Dendritic cell treated with granulocyte-macrophage colony-stimulating factor and Interleukin-4, amounts not matched to agents 40 ng/mL and 50 ng/mL, for 4 days (primary cell): ENCODE data around the gene ORAI1.
"Not testable (repeated sequence)": the region's sequence is repeated elsewhere in the genome, so short reads cannot be mapped to it uniquely, and the experiment has no call there.

Source experiments
- H3K27ac Mint-ChIP-seq: one replicate; pipeline ENCODE4 v1.8.0; 2022; ENCODE audit warnings: mild to moderate bottlenecking, mixed read lengths
- H3K27me3 Mint-ChIP-seq: one replicate; pipeline ENCODE4 v1.8.0; 2022; ENCODE audit warnings: mild to moderate bottlenecking, mixed read lengths
- H3K36me3 Mint-ChIP-seq: one replicate; pipeline ENCODE4 v1.8.0; 2022; ENCODE audit warnings: low read depth, mixed read lengths
- H3K4me1 Mint-ChIP-seq: one replicate; pipeline ENCODE4 v1.8.0; 2022; ENCODE audit warnings: low read depth, mixed read lengths
- H3K4me3 Mint-ChIP-seq: one replicate; pipeline ENCODE4 v1.8.0; 2022; ENCODE audit warnings: mild to moderate bottlenecking, moderate library complexity, mixed read lengths
- H3K9me3 Mint-ChIP-seq: one replicate; pipeline ENCODE4 v1.8.0; 2022; ENCODE audit warnings: mixed read lengths
- intact Hi-C: fragments of 100-400 bp; cut with micrococcal nuclease; formaldehyde crosslinking; loops from one replicate; pipeline ENCODE4 v1.15.0; 2022

The ORAI1 gene

DNA sequence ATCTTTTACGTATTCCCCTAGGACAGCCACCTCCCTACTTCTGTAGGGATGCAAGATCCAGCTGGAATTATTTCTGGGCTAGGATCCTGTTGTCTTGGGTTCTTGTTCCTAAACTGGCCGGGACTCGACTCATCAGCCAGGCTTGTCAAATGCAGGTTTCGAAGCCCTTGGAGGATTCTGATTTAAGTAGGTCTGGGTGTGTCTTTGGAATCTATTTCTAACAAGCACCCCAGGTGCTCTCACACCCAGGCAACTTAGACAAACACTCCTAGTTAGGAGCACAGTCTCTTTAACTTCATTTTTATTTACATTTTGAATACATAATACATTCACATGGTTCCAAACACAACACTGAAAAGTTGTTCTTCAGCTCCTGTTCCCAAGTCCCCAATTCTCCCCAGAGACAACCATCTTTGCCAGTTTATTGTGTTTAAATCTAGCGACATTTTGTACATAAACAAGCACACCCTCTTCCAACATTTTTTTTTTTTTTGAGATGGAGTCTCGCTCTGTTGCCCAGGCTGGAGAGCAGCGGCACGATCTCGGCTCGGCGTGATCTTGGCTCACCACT lies 22.2 kb downstream of the ORAI1 start:
- intact Hi-C loops = no loop called here
- Mint-ChIP-seq H3K27me3 (no peaks in the 10 kb centered on the region), H3K27ac (peak overlapping the region; percentile 65), H3K4me3 (no peak overlapping the region), H3K9me3 (no peaks in the 10 kb centered on the region), H3K36me3 (peaks cover 66% of the 10 kb centered on the region), H3K4me1 (peaks cover 28% of the 10 kb centered on the region)

DNA sequence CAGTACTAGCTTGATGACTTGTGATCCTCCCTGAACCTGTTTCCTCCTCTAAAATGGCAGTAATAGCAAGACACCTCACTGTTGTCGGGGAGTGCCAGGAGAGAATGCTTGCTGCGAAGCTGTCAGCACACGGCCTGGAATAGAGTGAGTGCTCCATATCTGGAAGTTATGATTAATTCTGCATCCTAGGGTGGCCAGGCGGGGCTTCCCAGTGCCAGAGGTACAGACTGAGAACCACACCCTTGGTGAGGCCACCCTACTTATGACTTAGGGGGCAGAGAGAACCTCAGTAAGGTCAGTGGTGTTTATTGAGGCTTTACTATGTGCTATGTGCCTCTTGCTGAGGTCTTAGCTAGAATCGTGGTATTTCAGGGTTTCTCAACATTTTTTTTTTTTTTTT lies 23.0 kb downstream of the ORAI1 start:
- H3K36me3 Mint-ChIP-seq = peaks cover 63% of the 10 kb centered on the region
- intact Hi-C loops = no loop called here

DNA sequence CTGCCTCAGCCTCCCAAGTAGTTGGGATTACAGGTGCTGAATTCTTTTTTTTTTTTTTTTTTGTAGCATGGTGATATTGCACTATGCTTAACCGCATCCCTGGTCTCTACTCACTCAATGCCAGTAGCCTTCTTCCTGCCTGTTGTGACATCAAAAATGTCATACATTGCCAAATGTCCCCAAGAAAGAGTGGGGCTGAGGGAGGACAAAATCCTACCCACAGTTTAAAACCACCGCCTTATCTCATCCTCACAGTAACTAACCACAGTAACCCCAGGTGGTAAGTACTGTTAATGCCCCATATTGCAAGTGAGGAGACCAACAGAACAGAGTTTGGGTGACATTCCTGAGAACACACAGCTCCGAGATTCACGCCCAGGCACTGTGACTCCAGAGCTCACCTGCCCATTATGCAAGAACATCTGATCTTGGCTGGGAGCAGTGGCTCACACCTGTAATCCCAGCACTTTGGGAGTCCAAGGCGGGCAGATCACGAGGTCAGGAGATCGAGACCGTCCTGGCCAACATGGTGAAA lies 23.6 kb downstream of the ORAI1 start:
- H3K36me3 Mint-ChIP-seq = peaks cover 63% of the 10 kb centered on the region
- H3K27me3 Mint-ChIP-seq = no peaks in the 10 kb centered on the region
- H3K9me3 Mint-ChIP-seq = no peaks in the 10 kb centered on the region
- H3K4me3 Mint-ChIP-seq = no peak overlapping the region
- H3K27ac Mint-ChIP-seq = no peak overlapping the region
- intact Hi-C loops = no loop called here
- peaks cover 42% of the 10 kb centered on the region for H3K4me1 Mint-ChIP-seq

More for the DNA sequence above, 23.0 kb downstream of the ORAI1 start:
- H3K27ac Mint-ChIP-seq = peak overlapping the region; percentile 65
- H3K4me3 Mint-ChIP-seq = no peak overlapping the region
- H3K9me3 Mint-ChIP-seq = no peaks in the 10 kb centered on the region
- no peaks in the 10 kb centered on the region for H3K27me3 Mint-ChIP-seq
- peaks cover 36% of the 10 kb centered on the region for H3K4me1 Mint-ChIP-seq

DNA sequence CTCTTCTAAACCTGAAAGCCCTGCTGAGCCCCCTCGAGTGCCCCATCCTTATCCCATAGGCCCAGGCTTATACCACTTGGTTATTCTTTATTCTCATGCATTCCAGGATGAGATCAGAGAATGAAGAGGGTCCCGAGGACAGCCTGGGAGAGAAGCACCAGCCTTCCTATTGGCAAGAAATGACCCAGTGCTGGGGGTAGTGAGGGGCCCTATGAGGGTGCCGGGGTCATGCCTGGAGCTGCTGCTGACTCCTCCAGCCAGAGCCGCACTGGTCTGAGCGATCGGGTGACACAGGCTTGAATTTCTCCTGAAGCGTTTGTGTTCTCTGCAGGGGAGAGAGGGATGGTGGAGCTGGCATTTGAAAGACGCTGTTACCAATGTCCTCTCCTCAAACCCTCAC lies 25.0 kb downstream of the ORAI1 start:
- Mint-ChIP-seq H3K9me3 (no peaks in the 10 kb centered on the region), H3K4me1 (peaks cover 47% of the 10 kb centered on the region), H3K36me3 (peaks cover 50% of the 10 kb centered on the region)

DNA sequence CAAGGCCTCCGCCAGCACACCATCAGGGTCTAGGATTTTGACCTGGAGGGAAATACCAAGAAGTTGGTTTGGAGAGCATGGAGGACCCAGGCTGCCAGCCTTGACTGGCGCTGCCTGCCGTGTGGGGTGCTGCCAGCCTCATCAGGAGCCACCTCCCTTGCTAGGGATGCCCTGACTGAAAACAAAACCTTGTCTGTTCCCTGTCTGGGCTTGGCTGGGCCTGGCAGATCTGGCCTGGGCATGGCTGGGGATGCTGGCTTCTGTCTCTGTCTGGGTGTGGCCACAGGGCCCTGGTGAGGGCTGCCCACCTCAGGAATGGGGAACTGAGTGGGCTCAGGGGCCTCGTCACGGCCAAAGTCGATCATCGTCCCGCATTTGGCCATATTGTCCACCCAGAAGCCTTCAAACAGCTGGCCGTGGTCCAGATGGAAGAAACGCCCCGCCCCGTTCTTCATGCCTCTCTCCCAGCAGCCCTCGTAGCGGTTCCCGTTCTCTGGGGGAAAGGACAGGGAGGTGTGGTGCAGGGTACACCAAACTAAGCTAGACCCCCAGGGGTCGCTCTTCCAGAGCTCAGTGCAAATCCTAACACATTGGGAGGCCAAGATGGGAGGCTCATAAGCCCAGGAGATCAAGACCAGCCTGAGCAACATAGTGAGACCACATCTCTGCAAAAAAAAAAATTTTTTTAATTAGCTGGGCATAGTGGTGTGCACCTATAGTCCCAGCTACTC lies 26.6 kb downstream of the ORAI1 start:
- Mint-ChIP-seq H3K27ac (peak overlapping the region; percentile 64), H3K27me3 (no peaks in the 10 kb centered on the region), H3K4me1 (peaks cover 62% of the 10 kb centered on the region), H3K9me3 (no peaks in the 10 kb centered on the region), H3K36me3 (peaks cover 34% of the 10 kb centered on the region), H3K4me3 (no peak overlapping the region)
- intact Hi-C loops = no loop called here

More for the DNA sequence above, 25.0 kb downstream of the ORAI1 start:
- Mint-ChIP-seq H3K4me3 (no peak overlapping the region), H3K27me3 (no peaks in the 10 kb centered on the region), H3K27ac (no peak overlapping the region)
- intact Hi-C loops = no loop called here

DNA sequence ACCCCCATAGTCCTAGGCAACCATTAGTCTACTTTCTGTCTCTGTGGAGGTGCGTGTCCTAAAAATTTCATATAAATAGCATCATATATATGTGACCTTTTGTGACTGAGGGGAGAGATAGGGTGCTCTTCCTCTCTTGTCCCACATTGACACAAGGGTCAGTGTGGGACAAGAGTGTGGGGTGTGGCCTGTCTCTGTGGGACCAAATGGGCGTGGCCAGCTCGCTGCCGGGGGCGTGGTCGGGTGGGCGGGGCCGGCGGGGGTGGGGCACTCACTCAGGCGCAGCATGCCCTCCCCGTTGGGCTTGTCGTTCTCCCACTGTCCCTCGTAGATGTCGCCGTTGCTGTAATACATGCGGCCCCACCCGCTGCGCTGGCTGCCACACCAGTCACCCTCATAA lies 27.7 kb downstream of the ORAI1 start:
- Mint-ChIP-seq H3K27me3 (no peaks in the 10 kb centered on the region), H3K4me3 (no peak overlapping the region), H3K4me1 (peaks cover 66% of the 10 kb centered on the region), H3K36me3 (peaks cover 23% of the 10 kb centered on the region), H3K9me3 (no peaks in the 10 kb centered on the region), H3K27ac (peak overlapping the region; percentile 60)
- intact Hi-C loops = no loop called here

DNA sequence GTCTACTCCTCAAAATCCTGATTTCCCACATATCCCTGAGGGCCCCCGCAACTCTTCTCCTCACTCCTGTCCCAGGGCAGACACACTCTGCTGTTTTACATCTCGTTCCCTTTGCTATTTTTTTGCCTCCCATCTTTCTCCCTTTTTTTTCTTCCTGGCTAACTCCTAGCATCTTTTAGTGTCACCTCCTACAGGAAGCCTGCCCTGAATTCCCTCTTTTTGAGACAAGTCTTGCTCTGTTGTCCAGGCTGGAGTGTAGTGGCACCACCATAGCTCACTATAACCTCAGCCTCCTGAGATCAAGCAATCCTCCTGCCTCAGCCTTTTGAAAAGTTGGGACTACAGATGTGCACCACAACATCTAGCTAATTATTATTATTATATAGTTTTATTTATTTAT lies 29.8 kb downstream of the ORAI1 start:
- peaks cover 62% of the 10 kb centered on the region for H3K4me1 Mint-ChIP-seq
- no peak overlapping the region for H3K4me3 Mint-ChIP-seq
- H3K27me3 Mint-ChIP-seq = no peaks in the 10 kb centered on the region
- peaks cover 12% of the 10 kb centered on the region for H3K36me3 Mint-ChIP-seq
- intact Hi-C loops = no loop called here
- peak overlapping the region; percentile 33 for H3K27ac Mint-ChIP-seq
- H3K9me3 Mint-ChIP-seq = no peaks in the 10 kb centered on the region

DNA sequence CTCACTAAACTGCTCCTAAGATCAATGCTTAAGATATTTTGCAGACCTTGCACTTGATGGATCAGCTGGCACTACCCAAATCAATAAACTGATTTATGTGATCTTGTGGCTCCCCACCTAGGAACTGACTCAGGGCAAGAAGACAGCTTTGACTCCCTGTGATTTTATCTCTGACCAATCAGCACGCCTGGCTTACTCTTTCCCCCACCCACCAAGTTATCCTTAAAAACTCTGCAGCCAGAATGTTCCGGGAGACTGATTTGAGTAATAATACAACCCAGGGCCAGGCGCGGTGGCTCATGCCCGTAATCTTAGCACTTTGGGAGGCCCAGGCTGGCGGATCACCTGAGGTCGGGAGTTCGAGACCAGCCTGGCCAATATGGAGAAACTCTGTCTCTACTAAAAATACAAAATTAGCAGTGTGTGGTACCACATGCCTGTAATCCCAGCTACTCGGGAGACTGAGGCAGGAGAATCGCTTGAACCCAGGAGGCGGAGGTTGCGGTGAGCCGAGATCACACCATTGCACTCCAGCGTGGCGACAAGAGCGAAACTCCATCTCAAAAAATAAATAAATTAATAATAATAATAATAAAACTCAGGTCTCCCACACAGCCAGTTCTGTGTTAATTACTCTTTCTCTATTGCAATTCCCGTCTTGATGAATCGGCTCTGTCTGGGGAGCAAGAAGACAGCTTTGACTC lies 31.1 kb downstream of the ORAI1 start:
- Mint-ChIP-seq H3K9me3 (no peaks in the 10 kb centered on the region), H3K27me3 (no peaks in the 10 kb centered on the region), H3K36me3 (peaks cover 12% of the 10 kb centered on the region), H3K4me3 (no peak overlapping the region), H3K27ac (peak overlapping the region; percentile 95), H3K4me1 (peaks cover 71% of the 10 kb centered on the region)
- intact Hi-C loops = no loop called here

DNA sequence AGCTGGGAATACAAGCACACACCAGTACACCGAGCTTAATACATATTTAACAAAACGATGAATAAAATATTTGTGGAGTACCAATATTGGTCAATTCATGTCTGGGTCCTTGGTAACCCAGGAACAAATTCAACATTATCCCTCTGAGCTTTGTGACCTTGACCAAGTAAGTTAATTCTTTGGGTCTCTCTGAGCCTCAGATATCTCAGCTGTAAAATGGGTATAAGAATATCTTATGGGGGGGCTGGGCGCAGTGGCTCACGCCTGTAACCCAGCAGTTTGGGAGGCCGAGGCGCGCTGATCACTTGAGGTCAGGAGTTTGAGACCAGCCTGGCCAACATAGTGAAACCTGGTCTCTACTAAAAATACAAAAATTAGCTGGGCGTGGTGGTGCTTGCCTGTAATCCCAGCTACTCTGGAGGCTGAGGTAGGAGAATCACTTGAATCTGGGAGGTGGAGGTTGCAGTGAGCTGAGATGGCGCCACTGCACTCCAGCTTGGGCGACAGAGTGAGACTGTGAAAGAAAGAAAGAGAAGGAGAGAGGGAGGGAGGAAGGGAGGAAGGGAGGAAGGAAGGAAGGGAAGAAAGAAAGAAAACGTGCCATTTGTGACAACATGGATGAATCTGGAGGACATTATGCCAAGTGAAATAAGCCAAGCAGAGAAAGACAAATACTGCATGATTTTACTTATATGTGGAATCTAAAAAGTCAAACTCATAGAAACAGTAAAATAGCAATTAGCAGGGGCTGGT lies 35.2 kb downstream of the ORAI1 start:
- H3K9me3 Mint-ChIP-seq, H3K4me3 Mint-ChIP-seq, H3K27me3 Mint-ChIP-seq: not testable (repeated sequence)
- Mint-ChIP-seq H3K4me1 (peaks cover 79% of the 10 kb centered on the region), H3K27ac (peak overlapping the region; percentile 95), H3K36me3 (peaks cover 23% of the 10 kb centered on the region)
- intact Hi-C loops = loop anchor here (5.0 kb wide), 1 partner anchor 34 kb away; the partner anchor contains the start of gene ORAI1

DNA sequence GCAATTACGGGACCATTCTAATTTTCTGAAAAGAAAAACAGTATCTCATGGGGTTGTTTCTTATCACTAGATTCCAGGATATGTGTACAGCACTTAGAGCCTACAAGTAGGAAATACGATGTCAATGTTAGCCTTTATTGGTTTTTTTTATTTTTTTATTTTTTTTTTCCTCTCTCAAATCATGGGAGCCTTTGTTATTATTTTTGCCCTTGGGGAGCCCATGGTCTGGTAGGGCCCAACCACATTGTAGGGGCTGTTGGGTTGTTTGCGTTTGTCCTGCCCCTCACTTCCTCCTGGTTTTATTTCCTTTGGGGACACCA lies 37.2 kb downstream of the ORAI1 start:
- Mint-ChIP-seq H3K27me3 (no peaks in the 10 kb centered on the region), H3K4me3 (peak overlapping the region; percentile 90), H3K4me1 (peaks cover 77% of the 10 kb centered on the region), H3K36me3 (peaks cover 37% of the 10 kb centered on the region), H3K27ac (peak overlapping the region; percentile 97), H3K9me3 (no peaks in the 10 kb centered on the region)
- intact Hi-C loops = loop anchor here (5.0 kb wide), 1 partner anchor 36 kb away; the partner anchor contains the start of gene ORAI1

DNA sequence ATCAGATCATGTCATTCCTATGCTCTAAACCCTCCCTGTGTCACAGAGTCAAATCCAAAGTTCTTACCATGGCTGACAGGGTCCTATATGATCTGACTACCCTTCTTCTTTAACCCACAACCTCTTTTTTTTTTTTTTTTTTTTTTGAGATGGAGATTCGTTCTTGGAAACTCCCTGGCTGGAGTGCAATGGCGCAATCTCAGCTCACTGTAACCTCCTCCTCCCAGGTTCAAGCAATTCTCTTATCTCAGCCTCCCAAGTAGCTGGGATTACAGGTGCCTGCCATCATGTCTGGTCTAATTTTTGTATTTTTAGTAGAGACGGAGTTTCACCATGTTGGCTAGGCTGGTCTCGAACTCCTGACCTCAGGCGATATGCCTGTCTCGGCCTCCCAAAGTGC lies 40.5 kb downstream of the ORAI1 start:
- H3K4me3 Mint-ChIP-seq, H3K27me3 Mint-ChIP-seq, intact Hi-C loops, H3K9me3 Mint-ChIP-seq: not testable (repeated sequence)
- peaks cover 50% of the 10 kb centered on the region for H3K36me3 Mint-ChIP-seq
- peak overlapping the region; percentile 33 for H3K27ac Mint-ChIP-seq
- H3K4me1 Mint-ChIP-seq = peaks cover 71% of the 10 kb centered on the region

DNA sequence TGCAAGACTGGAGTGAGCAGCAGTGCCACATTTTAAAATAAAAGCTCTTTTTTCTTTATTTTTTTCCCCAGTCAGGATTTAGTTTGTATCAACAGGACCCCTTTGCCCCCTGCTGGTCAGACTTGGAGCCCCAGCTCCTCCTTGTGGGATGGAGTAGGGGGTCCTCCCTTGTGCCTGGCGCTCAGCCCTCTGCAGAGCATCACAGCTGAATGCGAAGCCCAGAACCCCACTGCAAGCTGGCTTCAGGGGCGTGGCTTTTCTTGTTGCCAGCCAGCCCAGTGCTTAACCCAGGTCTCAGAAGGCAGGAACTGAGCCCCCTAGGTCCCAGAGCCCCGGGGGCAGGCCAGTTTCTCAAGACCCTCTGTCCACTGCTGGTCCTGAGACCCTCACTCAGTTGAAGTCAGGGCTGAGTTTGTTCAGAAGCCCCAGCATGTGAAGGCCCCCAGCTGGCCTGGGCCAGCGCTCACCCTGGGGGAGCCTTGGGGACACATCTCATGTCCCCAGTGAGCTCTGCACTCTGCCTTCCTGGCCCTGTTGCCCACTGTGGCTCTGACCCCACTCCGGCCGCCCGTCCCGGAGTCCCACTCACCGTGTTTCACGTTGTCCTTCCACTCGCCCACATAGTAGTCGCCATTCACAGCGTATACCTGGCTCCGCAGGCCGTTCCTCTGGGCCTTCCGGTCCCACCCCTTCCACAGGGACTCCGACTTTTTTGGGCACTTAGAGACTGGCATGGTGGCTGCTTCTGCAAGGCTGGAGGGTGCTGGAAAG lies 42.6 kb downstream of the ORAI1 start:
- Mint-ChIP-seq H3K4me1 (peaks cover 68% of the 10 kb centered on the region), H3K36me3 (peaks cover 49% of the 10 kb centered on the region), H3K27me3 (peaks cover 3% of the 10 kb centered on the region), H3K4me3 (no peak overlapping the region), H3K27ac (peak overlapping the region; percentile 37), H3K9me3 (no peaks in the 10 kb centered on the region)
- intact Hi-C loops = no loop called here

DNA sequence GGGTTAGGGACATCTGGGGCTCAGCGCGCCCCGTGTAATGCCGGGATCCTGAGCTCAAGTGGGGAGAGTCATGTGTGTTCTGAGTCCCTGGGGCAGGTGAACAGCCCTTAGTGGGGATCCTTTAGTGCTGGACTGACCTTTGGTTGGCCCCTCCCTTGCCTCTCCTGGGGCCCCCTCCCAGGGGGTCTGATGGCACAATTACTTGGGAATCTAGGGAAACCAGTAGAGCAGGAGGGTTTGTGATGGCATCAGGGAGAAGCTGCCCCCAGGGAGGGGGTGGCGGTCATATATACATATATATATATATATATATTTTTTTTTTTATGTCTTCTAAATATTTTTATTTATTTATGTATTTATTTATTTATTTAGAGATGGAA lies 43.2 kb downstream of the ORAI1 start, which contains the start of gene MORN3:
MORN3 (minus strand) TSS at position 134 of the 380 bp plus-strand sequence. CDS start 171 bp downstream, outside the sequence.
- H3K4me1 Mint-ChIP-seq = peaks cover 62% of the 10 kb centered on the region
- no peaks in the 10 kb centered on the region for H3K9me3 Mint-ChIP-seq
- peaks cover 3% of the 10 kb centered on the region for H3K27me3 Mint-ChIP-seq
- peaks cover 44% of the 10 kb centered on the region for H3K36me3 Mint-ChIP-seq
- no peak within 1 kb of the TSS for H3K4me3 Mint-ChIP-seq
- intact Hi-C loops = no loop called here
- H3K27ac Mint-ChIP-seq = peak within 1 kb of the TSS; percentile 37
